ENCODE data around the gene TCF25. TPM values are rescaled to one million over a fixed set of nuclear protein-coding genes. Genes with fewer than 3 reads are reported as not detected.

Gene TCF25
- total and polyA plus RNA-seq, 2 donors (not counting 1 experiment from before 2014, with no cell fraction given) = 150 to 176 TPM

DNA sequence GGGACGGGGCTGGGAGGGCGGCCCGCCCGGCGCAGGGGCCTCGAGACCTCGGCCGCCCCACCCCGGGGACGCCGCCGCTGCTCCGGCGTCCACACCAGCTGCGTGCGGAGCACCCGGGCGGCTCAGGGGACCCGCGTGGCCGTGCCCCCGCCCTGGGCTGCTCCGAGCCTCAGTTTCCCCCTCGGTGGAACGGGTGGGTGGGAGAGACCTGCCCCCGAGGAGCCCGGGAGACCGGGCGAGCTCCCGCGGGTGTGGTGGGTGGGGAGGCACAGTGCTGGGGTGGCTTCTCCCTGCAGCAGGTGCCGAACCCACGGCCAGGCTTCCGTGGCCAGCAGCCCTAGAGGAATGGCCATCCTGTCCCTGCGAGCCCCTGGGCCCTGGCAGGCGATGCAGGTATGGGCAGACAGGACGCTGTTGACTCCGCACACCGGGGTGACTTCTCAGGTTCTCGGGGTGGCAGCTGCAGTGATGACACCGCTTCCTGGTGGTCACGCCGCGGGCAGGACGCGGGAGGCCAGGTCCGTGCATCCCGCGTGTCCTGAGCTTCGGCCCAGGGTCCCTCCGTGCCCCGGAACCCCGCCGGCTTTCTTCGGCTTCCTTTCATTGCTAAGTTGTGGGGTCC is 75.8 kb downstream of the TCF25 start:
- no peak for DNase-seq (ENCODE audit: low read depth in 2 of 2)
- TF ChIP-seq CTCF (conservative IDR thresholded peaks at IDR 0.05 in 1 of 2, IDR thresholded peaks at IDR 0.05 in 1 of 2; ENCODE audit: low read depth in 1 of 2, low read length in 2 of 2) = no peak
- TF ChIP-seq EZH2 (IDR thresholded peaks at IDR 0.05; ENCODE audit: low read length, missing control alignments) = no peak
- Histone ChIP-seq H3K27ac (ENCODE audit: insufficient read depth, low read length) (no peak overlapping the region), H3K9ac (ENCODE audit: insufficient read depth, low read length) (peak overlapping the region; percentile 55), H3K4me3 (replicated peaks in 1 of 4; ENCODE audit: control extremely low read depth in 1 of 4, insufficient read depth in 1 of 4, low read depth in 3 of 4, low read length in 4 of 4) (peak overlapping the region; percentile 47 to 64 (median 62)), H3K4me2 (ENCODE audit: extremely low read depth, insufficient read depth, low read length) (peak overlapping the region; percentile 82), H3K9me3 (ENCODE audit: control insufficient read depth, insufficient read depth, low read depth, low read length) (no peaks in the 10 kb centered on the region), H3K79me2 (ENCODE audit: control insufficient read depth, insufficient read depth, low read length) (peaks cover 7% of the 10 kb centered on the region), H3K36me3 (ENCODE audit: control insufficient read depth, insufficient read depth, low read length) (no peaks in the 10 kb centered on the region), H3K4me1 (ENCODE audit: control insufficient read depth, extremely low read depth, insufficient read depth, low read length) (peaks cover 5% of the 10 kb centered on the region), H2AFZ (ENCODE audit: low read length) (no peak overlapping the region), H3K27me3 (ENCODE audit: control insufficient read depth, insufficient read depth, low read length) (no peaks in the 10 kb centered on the region), H4K20me1 (ENCODE audit: control insufficient read depth, extremely low read depth, insufficient read depth, low read length) (no peaks in the 10 kb centered on the region)

- no peak for DNase-seq (ENCODE audit: low read depth in 2 of 2)
- H3K4me2 ChIP-seq (ENCODE audit: extremely low read depth, insufficient read depth, low read length) = peak overlapping the region; percentile 82
- H3K9me3 ChIP-seq (ENCODE audit: control insufficient read depth, insufficient read depth, low read depth, low read length) = no peaks in the 10 kb centered on the region
- H3K27me3 ChIP-seq (ENCODE audit: control insufficient read depth, insufficient read depth, low read length) = no peaks in the 10 kb centered on the region
- TF ChIP-seq CTCF (conservative IDR thresholded peaks at IDR 0.05 in 1 of 2, IDR thresholded peaks at IDR 0.05 in 1 of 2; ENCODE audit: low read depth in 1 of 2, low read length in 2 of 2) = no peak
- TF ChIP-seq EZH2 (IDR thresholded peaks at IDR 0.05; ENCODE audit: low read length, missing control alignments) = no peak
- no peak overlapping the region for H3K27ac ChIP-seq (ENCODE audit: insufficient read depth, low read length)
- H2AFZ ChIP-seq (ENCODE audit: low read length) = no peak overlapping the region
- H3K9ac ChIP-seq (ENCODE audit: insufficient read depth, low read length) = peak overlapping the region; percentile 7
- peak overlapping the region in 3 of 4 experiments; percentile 61 to 64 (median 62) for H3K4me3 ChIP-seq (replicated peaks in 1 of 4; ENCODE audit: control extremely low read depth in 1 of 4, insufficient read depth in 1 of 4, low read depth in 3 of 4, low read length in 4 of 4)
- no peaks in the 10 kb centered on the region for H4K20me1 ChIP-seq (ENCODE audit: control insufficient read depth, extremely low read depth, insufficient read depth, low read length)
- peaks cover 7% of the 10 kb centered on the region for H3K79me2 ChIP-seq (ENCODE audit: control insufficient read depth, insufficient read depth, low read length)
- H3K36me3 ChIP-seq (ENCODE audit: control insufficient read depth, insufficient read depth, low read length) = peaks cover 3% of the 10 kb centered on the region
- H3K4me1 ChIP-seq (ENCODE audit: control insufficient read depth, extremely low read depth, insufficient read depth, low read length) = peaks cover 5% of the 10 kb centered on the region
Observed at GRCh38 chr16:89949756-89950155, 76.4 kb downstream of the TCF25 start.

- no peak for TF ChIP-seq CTCF (conservative IDR thresholded peaks at IDR 0.05 in 1 of 2, IDR thresholded peaks at IDR 0.05 in 1 of 2; ENCODE audit: low read depth in 1 of 2, low read length in 2 of 2)
- no peak for TF ChIP-seq EZH2 (IDR thresholded peaks at IDR 0.05; ENCODE audit: low read length, missing control alignments)
- no peaks in the 10 kb centered on the region for H3K27me3 ChIP-seq (ENCODE audit: control insufficient read depth, insufficient read depth, low read length)
- no peak overlapping the region for H3K4me2 ChIP-seq (ENCODE audit: extremely low read depth, insufficient read depth, low read length)
- H4K20me1 ChIP-seq (ENCODE audit: control insufficient read depth, extremely low read depth, insufficient read depth, low read length) = no peaks in the 10 kb centered on the region
- H3K4me1 ChIP-seq (ENCODE audit: control insufficient read depth, extremely low read depth, insufficient read depth, low read length) = peaks cover 5% of the 10 kb centered on the region
- no peak overlapping the region for H2AFZ ChIP-seq (ENCODE audit: low read length)
- H3K9ac ChIP-seq (ENCODE audit: insufficient read depth, low read length) = no peak overlapping the region
- H3K27ac ChIP-seq (ENCODE audit: insufficient read depth, low read length) = no peak overlapping the region
- no peak overlapping the region for H3K4me3 ChIP-seq (replicated peaks in 1 of 4; ENCODE audit: control extremely low read depth in 1 of 4, insufficient read depth in 1 of 4, low read depth in 3 of 4, low read length in 4 of 4)
- DNase-seq (ENCODE audit: low read depth in 2 of 2) = no peak
- H3K9me3 ChIP-seq (ENCODE audit: control insufficient read depth, insufficient read depth, low read depth, low read length) = no peaks in the 10 kb centered on the region
- H3K79me2 ChIP-seq (ENCODE audit: control insufficient read depth, insufficient read depth, low read length) = peaks cover 7% of the 10 kb centered on the region
- peaks cover 7% of the 10 kb centered on the region for H3K36me3 ChIP-seq (ENCODE audit: control insufficient read depth, insufficient read depth, low read length)
Observed at GRCh38 chr16:89951509-89951908, 78.1 kb downstream of the TCF25 start.
